Body of pancreas (tissue), 4 donors: ENCODE results near the gene TP53TG5.

Experiments
- CTCF ChIP-seq, 7 experiments: fragments of 450-650 bp in 4 of 7; fragments of 200-600 bp in 3 of 7; sonication (generic) in 3 of 7; IDR thresholded peaks; one replicate each; pipeline ENCODE4 v1.5.1; 2016 to 2019; ENCODE audit warnings: antibody characterized with exemption in 7 of 7
- POLR2A ChIP-seq, 3 donors: fragments of 450-650 bp; IDR thresholded peaks; one replicate each; pipeline ENCODE4 v1.6.1; 2016; ENCODE audit warnings: antibody characterized with exemption in 3 of 3, mild to moderate bottlenecking in 2 of 3

GRCh38 chr20:45336530-45337366 lies 41.4 kb downstream of the TP53TG5 start:
- no peak for TF ChIP-seq CTCF (IDR thresholded peaks at IDR 0.05)
- TF ChIP-seq POLR2A (IDR thresholded peaks at IDR 0.05), result no peak
